HuH-7 (cell line): ENCODE results near the gene FPGS.
"Not testable (repeated sequence)": the region's sequence is repeated elsewhere in the genome, so short reads cannot be mapped to it uniquely, and the experiment has no call there.

Source experiments
- DNase-seq: peaks from one replicate; pipeline ENCODE4 v3.0.0; 2011; ENCODE audit warnings: low spot score

Gene FPGS

DNA sequence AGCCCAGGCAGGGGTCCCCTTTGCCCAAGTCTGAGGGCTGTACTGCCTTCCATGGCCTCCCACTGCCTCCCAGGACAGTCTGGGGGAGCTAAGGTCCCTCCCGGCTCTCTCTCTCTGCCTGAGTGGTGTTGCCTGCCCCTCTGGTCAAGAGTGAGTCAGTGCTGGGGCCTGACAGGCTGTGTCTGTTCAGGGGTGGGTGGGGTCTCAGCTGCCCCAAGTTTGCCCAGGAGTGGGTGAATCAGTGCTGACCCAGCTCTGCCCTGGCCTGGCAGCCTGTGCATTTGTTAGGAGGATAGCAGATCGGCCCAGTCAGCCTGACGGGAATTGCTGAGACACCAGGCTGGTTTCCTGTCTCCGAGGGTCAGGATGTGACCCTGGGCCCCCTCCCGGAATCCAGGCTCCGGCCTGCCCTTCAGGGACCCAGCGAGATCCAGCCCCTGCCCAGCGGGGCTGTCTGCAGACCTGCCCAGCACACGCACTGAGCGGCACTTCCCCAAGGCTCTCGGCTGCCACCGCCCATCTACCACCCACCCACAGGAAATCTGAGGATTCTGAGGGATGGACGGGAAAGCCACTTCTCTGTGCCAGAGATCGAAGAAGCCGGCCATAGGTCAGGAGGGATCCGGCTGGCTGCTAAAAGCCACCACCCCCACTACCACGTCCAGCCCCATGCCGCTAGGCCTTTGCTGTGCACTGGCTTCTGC is 35.8 kb downstream of the FPGS start:
- no peak for DNase-seq

DNA sequence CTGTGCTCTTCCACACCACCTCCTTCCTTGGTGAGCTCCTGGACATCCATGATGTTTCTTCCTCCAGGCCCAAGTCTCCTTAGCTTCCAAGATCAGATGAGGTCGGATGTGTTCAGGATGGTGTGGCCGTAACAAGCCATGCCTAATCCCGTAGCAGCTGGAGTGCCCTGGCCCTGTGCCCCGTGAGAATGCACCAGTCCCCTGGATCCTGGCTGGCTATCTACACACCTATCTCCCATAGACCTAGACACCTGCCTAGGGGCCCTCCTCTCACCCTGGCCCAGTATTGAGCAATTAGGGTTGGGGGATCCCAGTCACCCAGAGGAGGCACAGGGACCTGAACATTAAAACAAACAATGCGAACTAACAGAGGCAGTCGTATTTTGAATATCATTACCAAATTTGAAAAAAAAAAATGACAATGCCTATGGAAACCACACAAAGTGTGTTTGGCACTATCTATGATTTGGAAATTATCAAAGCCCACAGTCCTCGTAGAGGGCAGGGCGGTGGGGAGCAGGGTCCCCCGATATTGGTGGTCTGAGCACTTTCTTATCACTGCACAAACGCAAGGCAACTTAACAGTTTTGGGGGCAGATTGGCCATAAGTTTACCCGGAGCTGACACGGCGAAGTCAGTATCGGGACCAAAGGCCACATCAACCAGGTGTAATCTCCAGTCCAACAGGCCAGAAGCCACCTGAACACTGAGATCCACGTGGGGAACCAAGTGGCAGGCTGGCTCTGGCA is 38.6 kb downstream of the FPGS start:
- no peak for DNase-seq

DNA sequence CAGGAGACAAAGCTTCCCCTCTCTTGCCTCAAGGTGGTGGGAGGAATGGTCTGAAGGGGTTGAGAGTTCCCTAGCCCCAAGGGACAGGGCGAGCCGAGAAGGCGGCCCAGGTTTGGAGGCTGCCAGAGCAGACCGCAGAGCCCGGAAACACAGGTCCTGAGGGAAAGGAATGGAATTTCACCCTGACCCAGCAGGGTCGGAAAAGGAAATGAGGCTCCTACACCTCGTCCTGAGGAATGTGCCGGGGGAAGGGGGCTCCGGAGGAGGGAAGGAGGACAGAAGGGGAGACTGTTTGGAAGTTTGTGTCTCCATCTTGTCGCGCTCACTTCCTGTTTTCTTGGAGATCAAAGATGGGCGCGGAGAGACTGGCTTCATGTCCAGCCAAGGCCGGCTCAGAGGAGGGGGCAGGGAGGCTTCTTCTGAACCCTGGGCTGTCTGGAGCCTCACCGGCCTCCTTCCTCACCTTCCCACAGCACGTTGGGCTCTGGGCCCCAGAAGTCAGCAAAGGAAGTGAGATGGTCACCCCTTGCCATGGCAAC is 42.2 kb downstream of the FPGS start:
- no peak for DNase-seq

DNA sequence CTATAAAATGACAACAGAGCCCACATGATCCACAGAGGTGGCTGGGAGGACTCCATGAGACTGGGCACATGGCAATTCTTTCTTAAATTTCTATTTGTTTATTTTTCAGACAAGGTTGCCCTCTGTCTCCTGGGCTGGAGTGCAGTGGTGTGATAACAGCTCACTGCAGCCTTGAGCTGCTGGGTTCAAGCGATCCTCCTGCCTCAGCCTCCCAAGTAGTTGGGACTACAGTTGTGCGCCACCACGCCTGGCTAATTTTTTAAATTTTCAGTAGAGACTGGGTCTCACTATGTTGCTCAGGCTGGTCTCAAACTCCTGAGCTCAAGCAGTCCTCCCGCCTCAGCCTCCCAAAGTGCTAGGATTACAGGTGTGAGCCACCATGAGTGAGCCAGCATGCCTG is 42.9 kb downstream of the FPGS start:
- not testable (repeated sequence) for DNase-seq

DNA sequence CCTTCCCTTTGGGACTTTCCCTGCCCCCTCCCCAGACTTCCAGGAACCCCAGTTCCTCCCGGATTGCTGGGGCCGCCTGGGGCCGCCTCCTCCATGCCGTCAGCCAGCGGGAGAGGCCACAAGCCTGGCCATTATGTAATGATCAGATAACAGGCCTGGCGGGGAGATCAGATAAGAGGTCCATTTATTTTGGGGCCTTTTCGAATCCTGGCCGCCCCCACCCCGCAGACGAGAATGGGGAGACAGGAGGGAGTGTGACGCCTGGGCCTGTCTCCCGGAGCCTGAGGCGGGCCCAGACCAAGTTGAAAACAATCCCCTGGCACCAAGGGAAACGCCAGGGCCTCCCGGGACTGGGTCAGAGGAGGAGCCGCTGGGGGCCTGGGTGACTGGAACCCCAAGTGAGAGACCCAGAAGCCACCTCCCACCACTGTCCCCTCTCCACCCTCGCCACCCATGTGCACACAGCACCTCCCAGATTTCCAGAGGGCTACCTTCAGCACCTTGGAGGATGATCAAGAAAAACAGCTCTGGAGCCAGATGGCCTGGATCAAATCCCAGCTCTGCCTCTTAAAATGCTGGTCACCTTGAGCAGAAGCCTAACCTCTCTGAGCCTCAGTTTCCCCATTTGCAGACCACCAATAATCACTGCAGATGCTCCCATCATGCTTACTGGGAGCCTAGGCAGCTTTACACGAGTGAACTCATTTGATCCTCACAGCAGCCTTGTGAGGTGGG is 43.9 kb downstream of the FPGS start:
- DNase-seq, result no peak

DNA sequence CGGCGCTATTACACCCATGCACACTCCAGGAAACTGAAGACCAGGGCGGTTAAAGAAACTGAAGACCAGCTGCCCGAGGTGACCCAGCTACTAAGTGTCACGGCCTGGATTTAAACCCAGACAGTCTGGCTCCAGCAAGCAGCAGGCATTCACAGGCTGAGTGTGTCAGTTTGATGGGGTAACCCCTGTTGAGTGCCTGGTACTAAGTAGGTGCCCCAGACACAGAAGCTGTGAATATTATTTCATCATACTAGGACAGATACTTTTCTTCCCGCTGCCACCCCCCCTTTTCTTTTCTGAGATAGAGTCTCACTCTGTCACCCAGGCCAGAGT is 44.5 kb downstream of the FPGS start:
- DNase-seq, result no peak

DNA sequence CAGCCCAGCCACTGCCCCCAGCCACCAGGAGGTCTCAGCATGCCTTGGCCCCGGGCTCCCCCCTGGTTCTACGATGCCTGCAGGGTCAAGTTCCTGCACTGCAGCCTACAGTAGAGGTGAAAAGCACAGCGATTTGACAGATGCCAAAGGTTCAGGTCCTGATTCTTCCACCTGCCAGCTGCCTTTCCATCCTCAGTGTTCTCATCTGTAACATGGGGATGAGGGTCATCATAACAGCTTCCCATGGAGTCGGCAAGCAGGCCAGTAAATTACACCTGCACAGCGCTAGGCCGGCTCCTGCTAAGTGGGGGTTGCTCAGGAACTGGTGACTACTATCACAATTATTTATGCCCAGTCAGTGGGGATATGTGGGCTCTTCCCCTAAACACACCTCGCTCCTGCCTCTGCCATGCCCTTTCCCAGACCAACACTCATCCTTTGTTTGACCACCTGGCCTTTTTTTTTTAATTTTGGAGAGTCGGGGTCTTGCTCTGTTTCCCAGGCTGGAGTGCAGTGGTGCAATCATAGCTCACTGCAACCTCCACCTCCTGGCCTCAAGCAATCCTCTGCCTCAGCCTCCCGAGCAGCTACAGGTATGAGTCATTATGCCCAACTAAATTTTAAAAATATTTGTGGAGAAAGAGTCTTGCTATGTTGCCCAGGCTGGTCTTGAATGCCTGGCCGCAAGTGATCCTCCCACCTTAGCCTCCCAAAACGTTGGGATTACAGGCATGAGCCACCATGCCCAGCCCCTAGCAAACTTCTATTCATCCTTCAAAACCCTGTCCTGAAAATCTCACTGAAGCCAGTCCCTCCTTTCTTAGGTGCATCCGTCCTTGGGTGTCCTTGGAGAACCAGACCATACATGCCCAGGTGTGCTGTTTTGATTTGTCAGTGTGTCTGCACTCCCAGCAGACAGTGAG is 45.4 kb downstream of the FPGS start:
- no peak for DNase-seq

DNA sequence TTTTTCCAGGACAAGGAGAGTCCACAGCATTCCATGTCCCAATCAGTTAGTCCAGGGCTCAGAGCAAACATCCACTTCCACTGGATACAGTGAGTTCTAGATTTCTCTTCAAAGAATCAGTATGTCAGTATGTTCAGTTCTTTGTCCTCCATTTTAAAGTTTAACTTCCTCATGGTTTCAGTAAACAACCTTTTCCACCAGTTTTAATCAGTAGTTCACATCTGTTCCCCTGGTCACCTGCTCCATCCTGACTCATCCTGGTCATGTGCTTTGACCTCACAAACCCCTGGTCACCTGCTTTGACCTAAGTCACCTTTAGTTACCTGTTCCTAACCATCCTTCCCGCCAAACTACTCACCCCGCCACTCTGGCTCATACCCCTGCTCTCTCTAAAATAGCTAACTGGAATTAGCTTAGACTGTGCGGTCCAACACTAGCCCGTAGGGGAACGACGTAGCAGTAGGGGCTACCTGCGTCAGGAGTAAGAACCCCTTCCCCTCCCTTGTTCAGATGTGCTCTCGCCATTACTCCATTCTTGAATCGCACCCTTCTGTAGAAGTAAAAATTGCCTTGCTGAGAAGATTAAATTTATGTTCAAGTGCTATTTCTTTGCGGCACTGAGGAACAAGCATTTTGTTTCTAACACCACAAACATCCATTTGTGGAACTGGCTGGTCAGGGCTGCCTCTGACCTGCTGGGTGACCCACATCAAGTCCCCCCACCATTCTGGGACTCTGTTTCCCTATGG is 46.2 kb downstream of the FPGS start:
- no peak for DNase-seq

DNA sequence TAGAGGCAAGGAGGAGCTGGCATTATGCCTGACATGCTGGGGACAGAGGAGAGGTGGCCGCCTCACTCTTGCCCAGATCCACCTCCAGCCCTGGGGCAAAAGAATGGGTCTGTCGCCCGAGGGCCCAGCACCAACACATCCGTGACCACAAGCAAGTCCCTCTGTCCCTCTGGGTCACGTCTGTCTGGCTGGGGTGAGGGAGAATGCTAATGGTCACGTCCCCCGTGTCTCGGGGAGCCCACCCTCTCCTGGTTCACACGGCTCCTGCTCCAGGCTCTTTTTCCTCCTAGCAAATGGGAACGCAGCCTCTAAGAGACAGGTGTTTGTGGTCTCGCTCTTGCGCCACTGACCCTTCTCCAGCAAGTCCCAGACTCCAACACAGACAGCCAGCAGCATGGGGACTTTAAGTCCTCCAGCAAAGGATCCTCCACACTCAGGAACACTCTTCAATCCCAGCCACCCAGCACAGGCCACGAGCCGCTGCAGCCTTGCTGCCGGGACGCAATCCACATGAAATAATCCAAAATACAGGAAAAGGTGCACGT is 47.7 kb downstream of the FPGS start:
- no peak for DNase-seq

DNA sequence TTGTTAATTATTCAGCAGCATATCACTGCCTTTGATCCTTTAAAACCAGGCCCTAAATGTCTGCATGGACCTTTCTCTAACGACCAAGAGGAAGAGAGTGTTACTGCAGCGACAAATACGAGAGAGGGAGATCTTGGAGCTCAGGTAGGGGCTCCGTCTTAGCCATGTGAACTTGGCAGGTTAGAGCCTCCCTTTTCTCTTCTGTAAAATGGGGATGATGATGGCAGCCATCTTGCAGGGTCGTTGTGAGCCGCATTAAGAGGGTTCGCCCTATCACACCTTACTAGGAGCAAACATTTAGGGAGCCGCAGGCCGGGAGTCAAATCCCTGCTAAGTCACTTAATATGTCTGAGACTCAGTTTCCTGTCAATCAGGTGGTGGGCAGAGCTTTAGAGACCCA is 50.1 kb downstream of the FPGS start:
- DNase-seq, result no peak

DNA sequence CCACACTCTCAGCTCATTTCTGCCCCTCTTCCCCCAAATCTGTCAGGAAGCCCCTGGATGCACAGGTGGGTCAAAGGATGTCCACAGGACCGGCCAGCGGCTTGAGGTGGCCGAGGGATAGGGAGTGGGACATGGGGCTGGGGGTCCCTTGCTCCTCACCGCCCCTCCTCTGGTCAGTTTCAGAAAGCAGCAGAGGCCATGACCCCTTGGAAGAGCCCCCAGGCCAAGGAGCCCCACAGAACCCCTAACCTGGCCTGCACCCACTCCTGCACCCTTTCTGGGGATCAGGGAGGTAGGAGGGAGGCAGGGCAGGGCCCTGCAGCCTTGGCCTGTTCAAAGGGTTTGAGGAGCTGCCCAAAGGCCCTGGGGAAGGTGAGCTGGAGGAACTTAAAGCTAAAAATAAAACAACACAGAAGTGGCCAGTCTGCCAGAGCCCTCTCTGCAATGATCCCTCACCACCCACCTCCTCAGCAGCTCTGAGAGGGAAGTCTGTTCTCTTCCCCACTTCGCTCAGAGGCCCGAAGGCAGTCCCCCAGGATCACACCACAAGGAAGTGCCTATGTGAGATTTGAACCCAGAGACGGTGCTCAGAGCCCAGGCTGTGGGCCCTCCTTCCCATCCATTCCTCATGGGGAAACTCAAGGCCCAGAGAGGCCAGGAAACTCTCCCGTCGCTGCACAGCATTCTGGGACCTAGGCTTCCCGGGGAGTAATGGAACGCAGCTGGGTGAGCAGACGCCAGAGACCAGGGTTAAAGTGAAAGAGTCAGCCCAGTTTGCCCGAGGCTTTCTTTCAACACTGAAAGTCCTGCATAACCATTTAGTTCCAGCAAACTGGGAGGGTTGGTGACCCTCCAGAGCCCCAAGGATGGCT is 50.9 kb downstream of the FPGS start:
- no peak for DNase-seq

DNA sequence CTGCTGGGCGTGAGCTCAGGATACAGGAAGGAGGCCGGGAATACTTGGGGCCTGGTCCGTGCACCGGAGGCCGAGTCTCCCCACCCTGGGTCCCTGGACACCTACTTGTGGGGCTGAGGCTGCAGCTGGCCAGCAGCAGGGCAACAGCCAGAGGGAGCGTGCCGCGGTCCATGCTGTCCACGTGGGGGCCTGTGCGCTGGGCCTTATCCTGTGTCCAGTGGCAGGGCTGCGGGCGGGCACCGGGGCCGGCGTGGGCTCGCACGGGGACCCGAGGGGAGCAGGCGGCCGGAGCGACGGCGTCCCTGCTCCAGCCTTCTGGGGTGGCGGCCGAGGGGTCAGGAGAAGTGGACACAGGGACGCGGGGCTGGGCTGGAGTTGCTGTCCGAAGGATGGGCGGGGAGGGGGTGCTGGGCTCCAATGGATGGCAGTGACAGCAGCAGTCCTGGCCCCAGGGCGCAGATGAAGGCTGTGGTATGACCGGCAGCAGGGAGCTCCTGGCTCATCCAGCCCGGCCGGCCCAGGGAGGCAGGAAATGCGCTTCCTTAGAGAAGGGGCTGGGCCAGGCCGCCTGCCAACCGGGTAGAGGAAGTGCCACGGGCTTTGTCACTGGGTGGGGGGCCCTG is 51.6 kb downstream of the FPGS start, which contains the start of gene ENG:
ENG (minus strand) TSS at position 475 of the 623 bp plus-strand sequence; CDS start at position 172, 303 bp downstream.
- no peak for DNase-seq

DNA sequence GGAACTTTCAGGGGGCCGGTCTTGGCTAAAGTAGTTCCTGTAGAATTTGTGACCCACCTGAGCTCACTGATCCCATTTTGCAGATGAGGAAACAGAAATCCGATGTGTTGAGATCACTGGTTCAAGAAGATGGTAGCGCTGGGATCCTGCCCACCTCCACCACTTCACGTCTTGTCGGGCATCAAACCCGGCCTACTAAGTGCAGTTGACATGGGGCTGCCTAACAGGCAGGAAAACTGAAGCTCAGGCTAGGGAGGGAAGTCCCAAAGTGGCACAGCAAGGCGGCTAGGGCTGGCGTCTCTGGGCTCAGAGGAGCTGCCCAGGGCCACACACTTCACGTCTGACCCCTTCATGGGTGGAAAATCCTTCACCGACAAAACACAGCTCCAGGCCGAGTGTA is 52.3 kb downstream of the FPGS start:
- no peak for DNase-seq

DNA sequence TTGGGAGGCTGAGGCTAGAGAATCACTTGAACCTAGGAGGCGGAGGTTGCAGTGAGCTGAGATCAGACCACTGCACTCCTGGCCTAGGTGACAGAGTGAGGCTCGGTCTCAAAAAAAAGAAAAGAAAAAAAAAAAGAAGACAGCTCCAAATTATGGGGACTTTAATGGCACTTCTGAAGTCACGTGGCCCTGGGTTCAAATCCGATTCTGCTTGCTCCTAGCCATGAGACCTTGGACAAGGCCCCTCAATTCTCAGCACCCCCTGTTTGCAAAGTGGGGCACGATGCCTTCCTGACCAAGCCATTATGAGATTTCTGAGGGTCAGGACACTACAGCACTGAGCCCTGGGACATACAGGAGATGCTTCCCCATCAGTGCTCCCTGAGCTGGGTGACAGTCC is 52.8 kb downstream of the FPGS start:
- DNase-seq, result no peak

DNA sequence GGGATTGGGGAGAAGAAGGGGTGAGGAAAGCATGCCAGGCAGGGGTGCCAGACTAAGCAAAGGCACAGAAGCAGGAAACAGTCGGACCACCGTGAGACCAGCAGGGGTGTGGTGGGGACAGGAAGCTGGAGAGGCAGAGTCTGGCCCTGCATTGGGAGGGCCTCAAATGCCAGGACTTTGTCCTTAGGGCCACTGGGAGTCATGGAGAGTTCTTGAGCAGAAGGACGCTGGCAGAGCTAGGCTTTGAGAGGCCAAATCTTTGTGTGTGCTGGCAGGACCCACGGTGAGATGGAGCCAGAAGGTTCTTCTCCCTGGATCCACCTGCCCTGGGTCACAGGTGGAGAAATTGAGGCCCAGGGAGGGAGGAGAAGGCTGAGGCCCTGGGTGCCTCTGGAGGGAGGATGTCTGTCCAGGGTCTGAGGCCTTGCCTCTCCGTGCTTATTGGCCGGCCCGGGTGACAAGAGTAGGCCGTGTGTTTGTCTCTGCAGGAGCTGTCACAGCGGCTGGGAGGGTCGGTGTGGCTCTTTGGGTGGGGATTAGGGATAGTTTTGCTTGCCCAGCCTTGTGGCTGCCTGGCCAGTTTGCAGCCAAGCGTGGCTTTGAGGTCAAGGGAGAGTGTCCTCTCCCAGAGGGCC is 53.5 kb downstream of the FPGS start:
- no peak for DNase-seq

DNA sequence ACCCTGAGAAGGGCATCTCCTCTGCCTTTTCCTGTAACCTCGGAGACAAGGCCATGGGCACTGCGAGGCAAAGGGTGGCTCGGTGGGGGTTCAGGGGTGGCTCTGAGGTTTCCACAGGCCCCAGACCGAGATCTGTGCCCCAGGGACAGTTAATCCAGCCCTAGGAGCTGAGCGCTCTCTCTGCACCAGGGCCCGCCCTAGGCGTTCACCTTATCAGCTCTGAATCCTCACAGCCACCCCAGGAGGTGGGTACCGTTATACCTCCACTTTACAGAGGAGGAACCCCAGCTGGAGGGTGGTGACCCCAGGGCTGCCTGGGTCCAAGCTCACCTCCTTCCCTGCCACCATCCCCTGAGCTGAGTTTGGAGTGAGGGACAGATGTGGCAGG is 54.0 kb downstream of the FPGS start:
- no peak for DNase-seq

DNA sequence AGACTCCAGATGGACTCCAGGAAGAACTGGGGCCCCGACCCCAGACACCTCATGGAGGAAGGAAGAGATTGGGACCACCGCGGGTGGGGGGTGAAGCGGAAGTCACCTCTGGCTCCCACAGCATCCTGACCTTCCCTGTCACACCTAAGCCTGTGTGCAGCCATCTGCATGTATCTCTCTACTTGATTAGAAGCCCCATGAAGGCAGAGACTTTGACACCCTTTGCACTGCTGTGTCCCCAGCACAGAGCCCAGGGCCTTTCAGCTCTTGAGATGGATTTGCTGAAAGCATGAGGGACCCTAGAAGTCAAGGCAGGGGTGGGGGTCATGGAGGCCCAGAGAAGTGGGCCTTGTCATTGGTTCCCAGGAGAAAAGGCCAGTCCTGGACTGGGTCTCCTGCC is 54.6 kb downstream of the FPGS start:
- no peak for DNase-seq

DNA sequence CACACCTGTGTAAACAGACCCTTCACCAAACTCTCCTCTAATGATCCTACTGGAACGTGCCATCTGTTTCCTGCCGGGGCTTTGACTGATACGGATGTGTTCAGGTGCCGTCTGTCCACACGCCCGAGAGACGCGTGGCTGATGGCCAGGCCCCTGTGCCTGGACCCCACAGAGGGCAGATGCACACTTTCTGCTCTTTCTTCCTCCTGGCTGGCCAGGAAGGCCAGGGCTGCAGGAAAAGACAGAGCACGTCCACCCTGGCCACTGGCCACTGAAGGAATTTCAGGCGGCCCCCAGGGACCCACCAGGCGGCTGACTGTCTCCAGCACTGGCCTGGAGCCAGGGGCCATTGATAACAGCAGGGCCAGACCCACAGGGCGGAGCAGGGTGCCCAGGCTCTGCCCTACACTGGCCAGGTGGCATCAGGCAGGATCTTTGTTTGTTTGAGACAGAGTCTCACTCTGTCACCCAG is 55.4 kb downstream of the FPGS start:
- no peak for DNase-seq

DNA sequence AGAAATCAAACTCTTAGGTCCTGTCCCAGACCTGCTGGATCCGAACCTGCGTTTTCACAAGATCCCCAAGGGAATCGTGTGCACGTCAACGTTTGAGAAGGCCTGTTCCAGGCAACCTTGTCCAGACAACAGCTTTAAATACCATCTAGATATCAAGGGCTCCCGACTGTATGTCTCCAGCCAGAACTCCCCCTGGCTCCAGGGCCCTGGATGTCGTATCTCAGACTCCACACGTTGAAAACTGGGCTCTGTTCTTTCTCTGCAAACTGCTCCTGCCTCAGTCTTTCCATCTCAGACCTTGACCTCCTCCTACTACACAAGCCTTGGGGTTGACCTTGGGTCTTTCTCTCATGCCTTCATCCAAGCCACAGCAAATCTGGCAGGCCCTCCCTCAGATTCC is 57.6 kb downstream of the FPGS start:
- no peak for DNase-seq
